Esophagus muscularis mucosa (tissue), 4 donors: ENCODE data around the gene ZNF516. TPM values are rescaled to one million over a fixed set of nuclear protein-coding genes. Genes with fewer than 3 reads are reported as not detected.
"Not testable (repeated sequence)": the region's sequence is repeated elsewhere in the genome, so short reads cannot be mapped to it uniquely, and the experiment has no call there.

Source experiments
- DNase-seq: peaks from one replicate; pipeline ENCODE4 v3.0.0-alpha.2; 2017; ENCODE audit errors: extremely low spot score
- H3K27ac ChIP-seq, 4 donors: fragments of 200-600 bp; sonication (generic); replicated peaks in 1 of 4; 1 replicate in 3 of 4; 2 replicates in 1 of 4; pipeline ENCODE4 v1.5.1; 2016 to 2019; ENCODE audit warnings: mild to moderate bottlenecking in 1 of 4
- H3K27me3 ChIP-seq, 4 donors: fragments of 200-600 bp; sonication (generic); one replicate each; pipeline versions ENCODE4 v1.5.1 to v1.6.0; 2016 to 2019
- H3K36me3 ChIP-seq, 4 donors: fragments of 200-600 bp; sonication (generic); one replicate each; pipeline ENCODE4 v1.5.1; 2016 to 2019
- H3K4me1 ChIP-seq, 4 donors: fragments of 200-600 bp; sonication (generic); one replicate each; pipeline ENCODE4 v1.5.1; 2016 to 2019
- H3K4me3 ChIP-seq, 4 donors: fragments of 200-600 bp; sonication (generic); 1 replicate in 2 of 4; 2 replicates in 2 of 4; pipeline ENCODE4 v1.5.1; 2016 to 2019; ENCODE audit warnings: mild to moderate bottlenecking in 4 of 4, moderate library complexity in 1 of 4
- H3K9me3 ChIP-seq, 4 donors: fragments of 200-600 bp; sonication (generic); 1 replicate in 3 of 4; 2 replicates in 1 of 4; pipeline ENCODE4 v1.5.1; 2016 to 2019
- EP300 ChIP-seq: sonication (generic); formaldehyde crosslinking; IDR thresholded peaks from one replicate; pipeline ENCODE4 v1.6.1; 2017; ENCODE audit warnings: antibody characterized with exemption
- POLR2A ChIP-seq: fragments of 450-650 bp; IDR thresholded peaks from one replicate; pipeline ENCODE4 v1.6.1; 2017; ENCODE audit warnings: antibody characterized with exemption, moderate library complexity, mild to moderate bottlenecking, low read depth
- POLR2AphosphoS5 ChIP-seq, 2 donors: sonication (generic); formaldehyde crosslinking; IDR thresholded peaks; one replicate each; pipeline ENCODE4 v1.6.1; 2017; ENCODE audit warnings: antibody characterized with exemption in 2 of 2
- WGBS: methylation state at CpG from one replicate; pipeline ENCODE4 v1.1.5; 2018; 5-methylcytosine and 5-hydroxymethylcytosine counted together
- intact Hi-C: fragments of 100-400 bp; cut with DNase I; formaldehyde crosslinking; loops from one replicate; pipeline ENCODE4 v1.15.1; 2023
- total RNA-seq, 4 donors: library from RNA; depleted of rRNA; stranded (reverse); fragments of >200 nt; gene quantifications; one replicate each; pipeline versions ENCODE4 v1.1.0 to v1.2.1, GENCODE V29; 2016
- TF ChIP-seq, protein P1 (sequence below), 3 experiments: fragments of 200-600 bp in 2 of 3; fragments of 450-650 bp in 1 of 3; sonication (generic) in 2 of 3; IDR thresholded peaks; one replicate each; pipeline ENCODE4 v1.5.1; 2017 to 2019; ENCODE audit warnings: antibody characterized with exemption in 3 of 3, mild to moderate bottlenecking in 2 of 3, moderate library complexity in 1 of 3

The ZNF516 gene
- total RNA-seq, 4 donors from 2014 or later = 28.5 to 44.9 (median 35.8) TPM

DNA sequence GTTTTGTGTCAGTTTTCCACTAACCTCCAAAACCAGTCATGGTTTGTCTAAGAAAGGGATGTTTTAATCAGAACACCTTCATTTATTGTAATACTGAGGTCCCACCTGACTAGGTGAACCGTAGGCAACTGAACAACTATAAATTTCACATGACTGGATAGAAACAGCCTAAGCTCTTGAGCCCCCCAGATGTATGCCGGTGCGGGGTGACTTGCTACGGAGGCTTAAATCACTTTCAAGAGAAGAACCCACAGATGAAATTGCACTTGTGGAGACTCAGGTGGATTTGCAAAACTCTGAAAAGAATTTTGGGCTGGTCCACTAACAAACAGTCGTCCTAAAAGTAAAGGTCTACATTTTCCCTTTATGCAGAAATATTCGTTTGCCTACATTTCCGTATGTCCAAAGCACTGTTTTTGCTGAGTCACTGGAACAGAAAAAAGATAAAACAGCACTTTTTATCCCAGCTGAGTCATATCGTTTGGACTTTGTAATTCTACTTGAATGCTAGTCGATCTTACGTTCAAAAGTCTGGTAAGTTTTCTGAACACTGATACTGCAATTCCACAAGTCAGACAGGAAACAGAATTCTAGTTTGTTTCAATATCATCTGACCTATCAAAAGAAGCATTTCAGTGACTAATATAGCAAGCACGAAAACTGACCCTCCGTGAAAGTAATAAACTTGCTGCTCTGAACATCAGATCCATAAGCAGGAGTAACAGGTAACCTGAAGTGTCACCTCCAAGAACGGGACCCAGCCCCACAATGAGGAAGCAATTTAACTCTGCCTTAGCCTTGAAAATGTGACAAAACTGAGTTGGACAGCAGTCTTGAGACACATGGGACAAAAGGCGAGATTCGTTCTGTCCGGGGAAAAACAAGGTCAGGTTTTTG, 18.1 kb downstream of the ZNF516 start:
- intact Hi-C loops = no loop called here
- Histone ChIP-seq H3K4me3 (peak overlapping the region; percentile 16 to 40 (median 32)), H3K27ac (peak overlapping the region; percentile 62 to 71 (median 66)), H3K36me3 (no peaks in the 10 kb centered on the region), H3K9me3 (no peaks in the 10 kb centered on the region), H3K4me1 (peaks cover 7 to 65% (median 56%) of the 10 kb centered on the region in 4 donors), H3K27me3 (no peaks in the 10 kb centered on the region)
- DNase-seq = peak; percentile 85
- 34% methylated on average over 16 of the region's 16 CpGs for whole genome bisulfite sequencing
- TF ChIP-seq, protein P1, sequence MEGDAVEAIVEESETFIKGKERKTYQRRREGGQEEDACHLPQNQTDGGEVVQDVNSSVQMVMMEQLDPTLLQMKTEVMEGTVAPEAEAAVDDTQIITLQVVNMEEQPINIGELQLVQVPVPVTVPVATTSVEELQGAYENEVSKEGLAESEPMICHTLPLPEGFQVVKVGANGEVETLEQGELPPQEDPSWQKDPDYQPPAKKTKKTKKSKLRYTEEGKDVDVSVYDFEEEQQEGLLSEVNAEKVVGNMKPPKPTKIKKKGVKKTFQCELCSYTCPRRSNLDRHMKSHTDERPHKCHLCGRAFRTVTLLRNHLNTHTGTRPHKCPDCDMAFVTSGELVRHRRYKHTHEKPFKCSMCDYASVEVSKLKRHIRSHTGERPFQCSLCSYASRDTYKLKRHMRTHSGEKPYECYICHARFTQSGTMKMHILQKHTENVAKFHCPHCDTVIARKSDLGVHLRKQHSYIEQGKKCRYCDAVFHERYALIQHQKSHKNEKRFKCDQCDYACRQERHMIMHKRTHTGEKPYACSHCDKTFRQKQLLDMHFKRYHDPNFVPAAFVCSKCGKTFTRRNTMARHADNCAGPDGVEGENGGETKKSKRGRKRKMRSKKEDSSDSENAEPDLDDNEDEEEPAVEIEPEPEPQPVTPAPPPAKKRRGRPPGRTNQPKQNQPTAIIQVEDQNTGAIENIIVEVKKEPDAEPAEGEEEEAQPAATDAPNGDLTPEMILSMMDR (IDR thresholded peaks at IDR 0.05) = no peak
- TF ChIP-seq EP300 (no peak), POLR2A (no peak), POLR2AphosphoS5 (IDR thresholded peaks at IDR 0.05) (no peak)

DNA sequence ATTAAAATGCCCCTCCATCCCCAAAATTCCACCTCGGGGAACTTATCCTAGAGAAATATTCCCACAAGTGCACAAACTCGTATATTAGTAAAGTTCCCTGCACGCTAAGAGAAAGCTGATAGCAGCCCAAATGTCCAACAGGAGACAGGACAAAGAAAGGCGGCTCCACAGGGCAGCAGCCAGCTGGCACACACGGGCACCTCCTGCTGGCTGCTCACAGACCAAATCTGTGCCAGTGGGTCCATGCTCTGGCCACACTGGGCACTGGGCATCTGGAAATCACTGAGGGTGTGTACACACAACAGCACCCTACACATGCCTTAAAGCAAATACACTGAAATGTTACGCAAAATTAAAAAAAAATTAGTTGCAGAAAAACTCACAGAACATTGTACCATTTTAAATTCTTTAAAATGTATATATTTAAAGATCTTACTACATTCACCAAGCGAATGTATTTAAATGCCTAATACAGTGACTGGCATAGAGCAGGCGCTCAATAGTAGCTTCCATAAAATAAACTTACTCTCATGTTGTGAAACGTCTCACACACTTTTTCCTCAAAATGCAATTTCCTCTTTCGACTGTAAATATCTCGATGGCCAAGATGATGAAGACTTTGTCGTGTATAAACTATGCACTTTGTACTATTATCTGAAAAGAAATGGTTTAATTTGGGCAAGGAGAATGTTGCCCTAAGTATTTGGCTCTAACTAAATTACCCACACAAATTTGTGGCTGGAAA, 19.4 kb downstream of the ZNF516 start:
- no peak for DNase-seq
- Histone ChIP-seq H3K27me3 (no peaks in the 10 kb centered on the region), H3K4me1 (peaks cover 7 to 69% (median 59%) of the 10 kb centered on the region in 4 donors), H3K9me3 (no peaks in the 10 kb centered on the region), H3K27ac (peak overlapping the region; percentile 62 to 71 (median 66)), H3K4me3 (no peak overlapping the region), H3K36me3 (no peaks in the 10 kb centered on the region)
- no peak for TF ChIP-seq POLR2A
- TF ChIP-seq, protein P1 (IDR thresholded peaks at IDR 0.05) = peak in 1 of 3 experiments; percentile 9
- 74% methylated on average over 12 of the region's 12 CpGs for WGBS
- intact Hi-C loops = no loop called here

DNA sequence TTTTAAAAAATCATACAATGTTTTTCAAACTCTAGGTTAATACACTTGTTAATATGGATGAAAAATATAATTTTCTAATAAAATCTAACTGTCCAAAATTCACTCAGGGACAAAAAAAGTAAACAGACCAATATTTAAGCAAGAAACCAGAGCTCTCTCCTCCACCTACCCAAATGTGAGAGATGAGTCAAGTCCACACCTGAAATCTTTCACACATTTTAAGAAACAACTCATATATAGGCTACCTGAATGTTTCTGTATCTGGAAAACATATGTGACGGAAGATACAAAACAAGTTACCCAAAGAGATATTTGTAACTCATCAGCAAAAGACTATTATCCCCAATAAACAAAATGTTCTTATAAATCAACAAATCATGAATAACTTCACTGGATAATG, 20.2 kb downstream of the ZNF516 start:
- Histone ChIP-seq H3K4me3 (no peak overlapping the region), H3K27ac (peak overlapping the region in 1 of 4 donors; percentile 69), H3K36me3 (no peaks in the 10 kb centered on the region), H3K9me3 (no peaks in the 10 kb centered on the region), H3K27me3 (no peaks in the 10 kb centered on the region), H3K4me1 (peaks cover 7 to 74% (median 62%) of the 10 kb centered on the region in 4 donors)
- 85% methylated on average over 1 of the region's 1 CpG for WGBS
- no peak for DNase-seq
- no peak for TF ChIP-seq POLR2A
- no peak for TF ChIP-seq EP300
- TF ChIP-seq, protein P1 (IDR thresholded peaks at IDR 0.05) = no peak
- no peak for TF ChIP-seq POLR2AphosphoS5 (IDR thresholded peaks at IDR 0.05)
- intact Hi-C loops = no loop called here

DNA sequence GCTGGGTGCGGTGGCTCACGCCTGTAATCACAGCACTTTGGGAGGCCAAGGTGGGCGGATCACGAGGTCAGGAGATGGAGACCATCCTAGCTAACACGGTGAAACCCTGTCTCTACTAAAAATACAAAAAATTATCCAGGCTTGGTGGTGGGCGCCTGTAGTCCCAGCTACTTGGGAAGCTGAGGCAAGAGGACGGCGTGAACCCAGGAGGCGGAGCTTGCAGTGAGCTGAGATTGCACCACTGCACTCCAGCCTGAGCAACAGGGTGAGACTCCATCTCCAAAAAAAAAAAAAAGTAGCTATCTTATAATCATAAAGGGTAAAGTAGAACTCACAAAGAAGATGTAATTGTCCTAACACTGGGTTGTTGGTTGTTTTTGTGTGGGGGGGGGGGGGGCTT, 21.5 kb downstream of the ZNF516 start:
- H3K9me3 ChIP-seq, H3K4me3 ChIP-seq, H3K27me3 ChIP-seq, DNase-seq, H3K36me3 ChIP-seq, H3K27ac ChIP-seq, intact Hi-C loops: not testable (repeated sequence)
- H3K4me1 ChIP-seq = peaks cover 7 to 71% (median 50%) of the 10 kb centered on the region in 4 donors
- 86% methylated on average over 9 of the region's 9 CpGs for WGBS

DNA sequence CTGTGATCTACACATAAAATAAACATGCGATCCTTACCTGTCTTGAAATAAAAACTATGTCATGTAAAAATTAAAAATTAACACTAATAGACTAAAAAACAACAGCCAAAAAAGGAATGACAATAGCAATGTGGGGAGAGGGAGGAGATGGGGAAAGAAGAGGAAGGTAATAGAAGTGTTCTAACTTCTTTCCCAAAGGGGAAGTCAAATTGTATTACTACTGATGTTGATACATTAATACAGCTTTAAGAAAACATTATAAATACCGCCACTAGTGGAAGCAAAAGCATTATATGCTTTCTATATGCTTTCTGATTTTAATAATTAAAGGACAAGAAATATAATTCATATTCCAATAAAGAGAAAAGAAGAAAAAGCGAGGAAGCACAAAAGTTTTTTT, 22.2 kb downstream of the ZNF516 start:
- intact Hi-C loops = no loop called here
- Histone ChIP-seq H3K27ac (no peak overlapping the region), H3K27me3 (no peaks in the 10 kb centered on the region), H3K36me3 (no peaks in the 10 kb centered on the region), H3K9me3 (no peaks in the 10 kb centered on the region), H3K4me3 (no peak overlapping the region), H3K4me1 (peaks cover 13 to 71% (median 50%) of the 10 kb centered on the region in 4 donors)
- no peak for TF ChIP-seq EP300
- no peak for TF ChIP-seq POLR2AphosphoS5 (IDR thresholded peaks at IDR 0.05)
- TF ChIP-seq, protein P1 (IDR thresholded peaks at IDR 0.05) = no peak
- no peak for TF ChIP-seq POLR2A
- WGBS = 80% methylated on average over 3 of the region's 3 CpGs
- no peak for DNase-seq
